ENCODE data around the gene CFDP1. TPM values are rescaled to one million over a fixed set of nuclear protein-coding genes. Genes with fewer than 3 reads are reported as not detected.

The CFDP1 gene
- total and polyA plus RNA-seq, 11 donors, result 17.7 to 60.6 (median 25.3) TPM

DNA sequence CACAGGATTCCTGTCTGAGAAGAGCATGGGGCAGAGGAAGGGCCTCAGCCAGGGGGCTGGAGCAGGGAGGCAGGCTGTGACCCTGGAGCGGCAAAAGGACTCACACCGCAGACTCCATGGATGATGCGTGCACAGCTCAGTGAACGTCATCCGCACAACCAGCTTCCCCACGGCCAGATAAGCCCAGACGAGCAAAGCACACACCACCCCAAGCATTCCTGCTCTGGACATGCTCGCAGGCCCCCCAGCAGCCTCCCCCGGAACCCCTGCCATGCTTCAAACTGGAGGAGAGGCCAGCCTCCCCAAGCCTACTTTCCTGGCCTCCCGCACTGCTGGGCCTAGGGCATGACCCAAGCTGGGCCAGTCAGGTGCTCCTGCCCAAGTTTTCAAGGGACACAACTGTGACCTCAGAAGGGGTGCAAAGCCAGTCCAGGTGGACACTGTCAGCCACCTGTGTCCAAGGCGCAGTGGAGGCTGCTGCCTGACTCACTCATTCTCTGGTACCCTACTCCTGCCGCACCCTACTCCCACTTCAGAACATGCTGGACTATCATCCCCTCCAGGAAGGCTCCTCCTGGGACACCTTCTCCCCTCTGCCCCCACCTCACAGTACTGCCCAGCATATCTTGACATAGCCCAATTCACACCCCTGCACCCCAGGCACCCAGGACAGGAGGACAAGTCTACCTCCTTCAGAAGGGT, 186.6 kb downstream of the CFDP1 start:
- WGBS, 4 donors, result 66 to 95% (median 71%) methylated on average over 8 to 12 of the region's 12 CpGs
- intact Hi-C loops (cut with DNase I), result loop anchor here in 1 of 10 donors (5.0 kb wide), 1 partner anchor 61 kb away; no protein-coding TSS in a partner anchor

DNA sequence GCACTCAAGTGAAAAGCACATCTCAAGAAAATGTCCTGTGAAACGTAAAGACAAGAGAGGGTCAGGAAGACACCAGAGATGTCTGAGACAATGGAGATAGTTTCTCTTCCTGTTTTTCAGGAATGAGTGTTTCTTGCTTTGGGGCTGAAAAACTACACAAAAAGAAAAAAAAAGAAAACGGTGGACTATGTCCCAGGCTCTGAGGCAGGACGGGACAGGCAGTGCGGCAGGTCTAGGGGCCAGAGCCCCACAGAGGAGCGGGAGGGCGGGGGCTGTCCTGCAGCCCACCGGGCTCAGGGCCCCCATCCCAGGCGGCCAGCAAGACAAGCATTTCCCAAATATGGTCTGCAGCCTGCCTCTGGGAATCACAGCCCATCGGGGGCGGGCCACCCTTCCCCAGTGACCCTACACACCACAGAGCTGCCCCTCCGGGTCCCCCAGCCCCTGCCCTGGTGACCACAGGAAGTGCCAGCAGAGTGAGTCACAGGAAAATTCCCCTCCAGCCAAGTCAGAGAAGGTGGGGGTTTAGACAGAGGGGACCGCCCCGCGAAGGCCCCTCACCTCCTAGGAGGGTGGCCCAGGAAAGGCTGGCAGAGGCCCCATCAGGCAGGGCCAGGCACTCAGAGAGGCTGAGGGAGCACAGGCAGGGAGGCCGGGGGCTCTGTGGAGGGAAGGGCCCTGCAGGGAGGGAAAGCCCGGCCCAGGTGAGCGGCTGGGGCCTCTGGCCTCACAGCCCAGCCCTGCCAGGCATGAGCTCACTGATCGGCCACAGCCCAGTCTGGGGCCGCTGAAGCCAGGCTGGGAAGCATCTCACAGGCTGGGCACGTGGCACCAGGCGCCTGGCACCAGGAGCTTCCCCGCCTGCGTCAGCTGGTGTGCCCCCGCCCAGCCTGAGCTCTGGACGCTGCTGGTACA, 188.2 kb downstream of the CFDP1 start:
- peak overlapping the region; percentile 60 to 99 (median 94) for H3K27ac ChIP-seq
- peak; percentile 81 to 83 (median 83) for ATAC-seq
- DNase-seq, result peak; percentile 87 to 96 (median 88)
- intact Hi-C loops (cut with DNase I), result loop anchor here in 1 of 10 donors (5.0 kb wide), 1 partner anchor 62 kb away; no protein-coding TSS in a partner anchor
- WGBS, 4 donors, result 12 to 19% (median 14%) methylated on average over 17 to 25 of the region's 25 CpGs
- no peaks in the 10 kb centered on the region for H3K9me3 ChIP-seq
- H3K4me3 ChIP-seq, result peak overlapping the region in 6 of 12 donors; percentile 6 to 24 (median 16)
- peaks cover 0 to 29% (median 20%) of the 10 kb centered on the region in 9 donors for H3K36me3 ChIP-seq
- H3K27me3 ChIP-seq, result peaks cover 0 to 18% (median 0%) of the 10 kb centered on the region in 9 donors
- TF ChIP-seq, protein P1, sequence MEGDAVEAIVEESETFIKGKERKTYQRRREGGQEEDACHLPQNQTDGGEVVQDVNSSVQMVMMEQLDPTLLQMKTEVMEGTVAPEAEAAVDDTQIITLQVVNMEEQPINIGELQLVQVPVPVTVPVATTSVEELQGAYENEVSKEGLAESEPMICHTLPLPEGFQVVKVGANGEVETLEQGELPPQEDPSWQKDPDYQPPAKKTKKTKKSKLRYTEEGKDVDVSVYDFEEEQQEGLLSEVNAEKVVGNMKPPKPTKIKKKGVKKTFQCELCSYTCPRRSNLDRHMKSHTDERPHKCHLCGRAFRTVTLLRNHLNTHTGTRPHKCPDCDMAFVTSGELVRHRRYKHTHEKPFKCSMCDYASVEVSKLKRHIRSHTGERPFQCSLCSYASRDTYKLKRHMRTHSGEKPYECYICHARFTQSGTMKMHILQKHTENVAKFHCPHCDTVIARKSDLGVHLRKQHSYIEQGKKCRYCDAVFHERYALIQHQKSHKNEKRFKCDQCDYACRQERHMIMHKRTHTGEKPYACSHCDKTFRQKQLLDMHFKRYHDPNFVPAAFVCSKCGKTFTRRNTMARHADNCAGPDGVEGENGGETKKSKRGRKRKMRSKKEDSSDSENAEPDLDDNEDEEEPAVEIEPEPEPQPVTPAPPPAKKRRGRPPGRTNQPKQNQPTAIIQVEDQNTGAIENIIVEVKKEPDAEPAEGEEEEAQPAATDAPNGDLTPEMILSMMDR (IDR thresholded peaks at IDR 0.05), result no peak
- peak in 1 of 2 donors; percentile 33 for TF ChIP-seq POLR2A (IDR thresholded peaks at IDR 0.05)
- peaks cover 34 to 100% (median 79%) of the 10 kb centered on the region in 12 donors for H3K4me1 ChIP-seq

More for the DNA sequence above, 186.6 kb downstream of the CFDP1 start:
- Histone ChIP-seq H3K9me3 (no peaks in the 10 kb centered on the region), H3K36me3 (peaks cover 0 to 14% (median 8%) of the 10 kb centered on the region in 9 donors), H3K27me3 (peaks cover 0 to 32% (median 0%) of the 10 kb centered on the region in 9 donors), H3K4me1 (peaks cover 34 to 95% (median 79%) of the 10 kb centered on the region in 12 donors), H3K27ac (peak overlapping the region in 11 of 12 donors; percentile 86 to 99 (median 95)), H3K4me3 (no peak overlapping the region)
- peak in 1 of 5 donors; percentile 53 for DNase-seq
- TF ChIP-seq POLR2A (IDR thresholded peaks at IDR 0.05), result no peak
- no peak for ATAC-seq

DNA sequence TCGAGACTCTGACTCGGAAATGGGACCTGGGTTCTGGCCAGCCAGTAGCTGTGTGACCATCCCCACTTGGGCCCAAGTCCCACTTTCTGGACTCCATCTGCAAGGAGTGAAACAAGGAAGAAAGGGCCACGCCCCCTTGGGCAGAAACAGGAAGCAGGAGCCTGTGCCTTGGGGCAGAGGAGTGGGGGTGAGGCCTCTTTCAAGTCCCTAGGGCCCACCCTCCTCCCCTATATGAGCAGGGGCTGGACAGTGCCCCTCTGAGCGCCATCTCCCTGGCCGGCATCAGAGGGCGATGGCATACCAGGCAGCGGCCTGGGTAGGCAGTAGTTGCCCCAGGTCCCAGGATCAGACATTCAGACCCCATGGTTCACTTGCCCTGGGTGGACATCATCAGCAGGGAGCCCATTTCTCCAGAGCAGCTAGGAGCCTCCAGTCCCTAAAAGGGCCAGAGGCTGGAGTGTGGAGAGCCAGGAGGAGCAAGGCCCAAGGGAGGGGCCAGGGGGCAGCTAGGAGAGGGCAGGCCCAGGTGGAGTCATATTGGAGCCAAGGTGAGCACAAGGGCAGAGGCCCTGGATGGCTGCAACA, 189.0 kb downstream of the CFDP1 start:
- intact Hi-C loops (cut with DNase I), result no loop called here
- peak overlapping the region in 3 of 12 donors; percentile 2 to 24 (median 6) for H3K4me3 ChIP-seq
- no peak for TF ChIP-seq POLR2A (IDR thresholded peaks at IDR 0.05)
- TF ChIP-seq, protein P1 (IDR thresholded peaks at IDR 0.05), result no peak
- H3K36me3 ChIP-seq, result peaks cover 0 to 30% (median 21%) of the 10 kb centered on the region in 9 donors
- peak overlapping the region; percentile 60 to 99 (median 94) for H3K27ac ChIP-seq
- DNase-seq, result peak; percentile 67 to 81 (median 71)
- 46 to 54% (median 50%) methylated on average over 5 to 7 of the region's 7 CpGs for WGBS, 4 donors
- H3K4me1 ChIP-seq, result peaks cover 30 to 100% (median 79%) of the 10 kb centered on the region in 12 donors
- H3K9me3 ChIP-seq, result no peaks in the 10 kb centered on the region
- H3K27me3 ChIP-seq, result peaks cover 0 to 10% (median 0%) of the 10 kb centered on the region in 9 donors
- ATAC-seq, result no peak

Other genes with a start within 250 kb of the CFDP1 start
- gene CTRB2, start 226.3 kb downstream of the CFDP1 start, total RNA-seq, result 1 to 10 TPM in 4 of 9 donors, under 1 TPM in 1, not detected in 4; 0.98 to 3.7 (median 2.8) TPM
- gene CTRB2, start 226.3 kb downstream of the CFDP1 start, polyA plus RNA-seq, result under 1 TPM in 1 of 2 donors, not detected in 1; 0.51 TPM
- 1 to 10 TPM in 5 of 9 donors, not detected in 4; 2.0 to 3.7 (median 3.0) TPM for gene CTRB1, start 214.5 kb downstream of the CFDP1 start, total RNA-seq
- under 1 TPM in 1 of 2 donors, not detected in 1; 0.64 TPM for gene CTRB1, start 214.5 kb downstream of the CFDP1 start, polyA plus RNA-seq
- gene BCAR1, start 181.9 kb downstream of the CFDP1 start, total RNA-seq, result 100 to 1,000 TPM in 1 of 9 donors, 10 to 100 TPM in 8; 51.4 to 129 (median 72.0) TPM
- 10 to 100 TPM; 54.2 to 89.2 TPM for gene BCAR1, start 181.9 kb downstream of the CFDP1 start, polyA plus RNA-seq
- 10 to 100 TPM in 4 of 9 donors, 1 to 10 TPM in 5; 7.7 to 14.6 (median 9.5) TPM for gene TMEM170A, start 31.2 kb upstream of the CFDP1 start, total RNA-seq
- gene TMEM170A, start 31.2 kb upstream of the CFDP1 start, polyA plus RNA-seq, result 1 to 10 TPM; 4.3 to 8.2 TPM
- 1 to 10 TPM in 3 of 9 donors, under 1 TPM in 6; 0.32 to 1.8 (median 0.88) TPM for gene CHST6, start 61.9 kb upstream of the CFDP1 start, total RNA-seq
- 1 to 10 TPM in 1 of 2 donors, under 1 TPM in 1; 0.46 to 1.1 TPM for gene CHST6, start 61.9 kb upstream of the CFDP1 start, polyA plus RNA-seq
- under 1 TPM in 6 of 9 donors, not detected in 3; 0.15 to 0.96 (median 0.44) TPM for gene CHST5, start 102.6 kb upstream of the CFDP1 start, total RNA-seq
- gene CHST5, start 102.6 kb upstream of the CFDP1 start, polyA plus RNA-seq, result under 1 TPM; 0.18 to 0.61 TPM
- gene TMEM231, start 122.7 kb upstream of the CFDP1 start, total RNA-seq, result 1 to 10 TPM; 4.4 to 9.1 (median 7.1) TPM
- 1 to 10 TPM; 1.7 to 8.0 TPM for gene TMEM231, start 122.7 kb upstream of the CFDP1 start, polyA plus RNA-seq
- gene GABARAPL2, start 132.9 kb upstream of the CFDP1 start, total RNA-seq, result 100 to 1,000 TPM; 145 to 256 (median 210) TPM
- 100 to 1,000 TPM; 141 to 235 TPM for gene GABARAPL2, start 132.9 kb upstream of the CFDP1 start, polyA plus RNA-seq
- gene ADAT1, start 189.8 kb upstream of the CFDP1 start, total RNA-seq, result 10 to 100 TPM; 16.8 to 37.5 (median 24.1) TPM
- 10 to 100 TPM in 1 of 2 donors, 1 to 10 TPM in 1; 8.0 to 15.3 TPM for gene ADAT1, start 189.8 kb upstream of the CFDP1 start, polyA plus RNA-seq
- 100 to 1,000 TPM; 111 to 152 (median 129) TPM for gene KARS1, start 214.2 kb upstream of the CFDP1 start, total RNA-seq
- 100 to 1,000 TPM in 1 of 2 donors, 10 to 100 TPM in 1; 93.2 to 154 TPM for gene KARS1, start 214.2 kb upstream of the CFDP1 start, polyA plus RNA-seq
- gene TERF2IP, start 214.3 kb upstream of the CFDP1 start, total RNA-seq, result 10 to 100 TPM; 57.0 to 76.7 (median 73.1) TPM
- 10 to 100 TPM; 52.0 to 79.2 TPM for gene TERF2IP, start 214.3 kb upstream of the CFDP1 start, polyA plus RNA-seq
- gene CPHXL2, start 243.5 kb upstream of the CFDP1 start, total RNA-seq, result not detected
- gene CPHXL2, start 243.5 kb upstream of the CFDP1 start, polyA plus RNA-seq, result not detected

Measured in heart left ventricle (tissue), 16 donors.